Activated T-helper 1 cell treated with anti-CD3 and anti-CD28 coated beads, Interleukin-12 subunit alpha, Interleukin-12 subunit beta, Interleukin-2, Interleukin-4 antibody, amounts not matched to agents 30 ng/mL and 10 ng/mL and 1 ng/mL, durations not matched to agents 14 hours and 24 hours and 36 hours (primary cell): ENCODE data around the gene PLCB3. TPM values are rescaled to one million over a fixed set of nuclear protein-coding genes. Genes with fewer than 3 reads are reported as not detected.
A peak's percentile ranks its signal among the peaks of the same experiment; 100 is the strongest.
"Not testable (repeated sequence)": the region's sequence is repeated elsewhere in the genome, so short reads cannot be mapped to it uniquely, and the experiment has no call there.

ENCODE experiments used
- DNase-seq: peaks from one replicate; pipeline ENCODE4 v3.0.0; 2021; ENCODE audit warnings: low spot score
- H3K27ac Mint-ChIP-seq: one replicate; pipeline ENCODE4 v1.8.0; 2021; ENCODE audit warnings: mild to moderate bottlenecking, mixed read lengths
- H3K27me3 Mint-ChIP-seq: one replicate; pipeline ENCODE4 v1.8.0; 2022; ENCODE audit warnings: mild to moderate bottlenecking, moderate library complexity, mixed read lengths; ENCODE audit not compliant: insufficient read depth
- H3K36me3 Mint-ChIP-seq: one replicate; pipeline ENCODE4 v1.8.0; 2021; ENCODE audit warnings: low read depth, mixed read lengths
- H3K4me1 Mint-ChIP-seq: one replicate; pipeline ENCODE4 v1.8.0; 2021; ENCODE audit warnings: low read depth, mixed read lengths
- H3K4me3 Mint-ChIP-seq: one replicate; pipeline ENCODE4 v1.8.0; 2021; ENCODE audit warnings: mild to moderate bottlenecking, moderate library complexity, mixed read lengths
- H3K9me3 Mint-ChIP-seq: one replicate; pipeline ENCODE4 v1.8.0; 2021; ENCODE audit warnings: mixed read lengths
- intact Hi-C: fragments of 100-400 bp; cut with micrococcal nuclease; formaldehyde crosslinking; loops from one replicate; pipeline ENCODE4 v1.15.1; 2024
- total RNA-seq: library from RNA; stranded (reverse); gene quantifications from 2 replicates; pipeline ENCODE4 v1.2.3, GENCODE V29; 2022

PLCB3 gene
- total RNA-seq, 1 donor from 2014 or later, result 14.2 TPM

- Mint-ChIP-seq H3K4me1 (peaks cover 40% of the 10 kb centered on the region), H3K4me3 (peak overlapping the region; percentile 94)
- intact Hi-C loops, result loop anchor here (5.0 kb wide), 1 partner anchor 1651 kb away; the partner anchor contains the start of gene TUT1
These were observed 8.0 kb upstream of the PLCB3 start for GRCh38 chr11:64243236-64243854.

GRCh38 chr11:64244107-64244506, 7.2 kb upstream of the PLCB3 start:
- Mint-ChIP-seq H3K36me3 (peaks cover 11% of the 10 kb centered on the region), H3K27me3 (peaks cover 1% of the 10 kb centered on the region), H3K4me1 (peaks cover 35% of the 10 kb centered on the region), H3K9me3 (no peaks in the 10 kb centered on the region), H3K4me3 (peak overlapping the region; percentile 94), H3K27ac (no peak overlapping the region)
- no peak for DNase-seq
- intact Hi-C loops, result loop anchor here (5.0 kb wide), 1 partner anchor 1652 kb away; the partner anchor contains the start of gene TUT1

More at GRCh38 chr11:64243236-64243854, 8.0 kb upstream of the PLCB3 start:
- no peak overlapping the region for H3K27ac Mint-ChIP-seq
- H3K36me3 Mint-ChIP-seq, result peaks cover 11% of the 10 kb centered on the region
- DNase-seq, result no peak
- no peaks in the 10 kb centered on the region for H3K9me3 Mint-ChIP-seq
- H3K27me3 Mint-ChIP-seq, result peaks cover 1% of the 10 kb centered on the region

DNA sequence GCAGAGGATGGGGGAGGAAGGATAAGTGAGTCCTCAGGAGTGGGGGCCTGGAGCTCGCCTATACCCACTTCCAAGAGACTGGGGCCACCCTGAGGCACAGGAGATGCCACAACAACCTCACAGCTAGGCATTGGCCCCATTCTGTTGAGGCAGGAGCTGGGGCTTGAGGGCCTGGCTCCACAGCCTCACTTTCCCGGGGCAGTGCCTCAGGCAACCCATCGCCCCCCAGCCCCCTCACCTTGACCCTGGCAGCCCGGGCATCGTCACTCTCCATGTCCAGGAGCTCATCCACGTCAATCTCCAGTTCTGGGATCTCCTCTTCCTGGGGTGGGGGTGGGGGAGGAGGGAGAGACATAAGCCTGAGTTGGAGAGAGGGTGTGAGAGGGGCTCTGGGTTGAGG, 6.4 kb upstream of the PLCB3 start:
- H3K4me1 Mint-ChIP-seq, result peaks cover 33% of the 10 kb centered on the region
- H3K9me3 Mint-ChIP-seq, result no peaks in the 10 kb centered on the region
- peaks cover 8% of the 10 kb centered on the region for H3K36me3 Mint-ChIP-seq
- intact Hi-C loops, result loop anchor here (5.0 kb wide), 1 partner anchor 1653 kb away; the partner anchor contains the start of gene TUT1
- peak overlapping the region; percentile 67 for H3K27ac Mint-ChIP-seq
- DNase-seq, result no peak
- peaks cover 1% of the 10 kb centered on the region for H3K27me3 Mint-ChIP-seq
- peak overlapping the region; percentile 94 for H3K4me3 Mint-ChIP-seq

- Mint-ChIP-seq H3K9me3 (no peaks in the 10 kb centered on the region), H3K27me3 (peaks cover 1% of the 10 kb centered on the region), H3K4me3 (peak overlapping the region; percentile 94), H3K36me3 (peaks cover 5% of the 10 kb centered on the region), H3K27ac (peak overlapping the region; percentile 94), H3K4me1 (peaks cover 31% of the 10 kb centered on the region)
- intact Hi-C loops, result no loop called here
- DNase-seq, result no peak
These were observed 5.9 kb upstream of the PLCB3 start for GRCh38 chr11:64245401-64245796.

GRCh38 chr11:64245797-64246620, 5.3 kb upstream of the PLCB3 start:
- H3K27me3 Mint-ChIP-seq, result peaks cover 1% of the 10 kb centered on the region
- peaks cover 5% of the 10 kb centered on the region for H3K36me3 Mint-ChIP-seq
- H3K27ac Mint-ChIP-seq, result peak overlapping the region; percentile 94
- intact Hi-C loops, result loop anchor here (1.0 kb wide), 4 partner anchors 16 to 59 kb away; partner anchors contain the start of genes DNAJC4 and ESRRA
- peaks cover 29% of the 10 kb centered on the region for H3K4me1 Mint-ChIP-seq
- H3K4me3 Mint-ChIP-seq, result peak overlapping the region; percentile 94
- peak; percentile 35 for DNase-seq
- no peaks in the 10 kb centered on the region for H3K9me3 Mint-ChIP-seq

GRCh38 chr11:64246621-64246870, 4.8 kb upstream of the PLCB3 start:
- H3K36me3 Mint-ChIP-seq, H3K27ac Mint-ChIP-seq, H3K27me3 Mint-ChIP-seq, H3K9me3 Mint-ChIP-seq, DNase-seq: not testable (repeated sequence)
- Mint-ChIP-seq H3K4me3 (peak overlapping the region; percentile 86), H3K4me1 (peaks cover 29% of the 10 kb centered on the region)
- intact Hi-C loops, result loop anchor here (1.0 kb wide), 4 partner anchors 16 to 59 kb away; partner anchors contain the start of genes DNAJC4 and ESRRA

GRCh38 chr11:64246871-64247728, 4.2 kb upstream of the PLCB3 start, which contains the start of gene PPP1R14B:
TSS of gene PPP1R14B (minus strand) at chr11:64246943. CDS start at chr11:64246673, 270 bp downstream.
- Mint-ChIP-seq H3K27me3 (peaks cover 1% of the 10 kb centered on the region), H3K36me3 (peaks cover 4% of the 10 kb centered on the region), H3K4me1 (peaks cover 29% of the 10 kb centered on the region), H3K4me3 (peak within 1 kb of the TSS; percentile 94), H3K9me3 (no peaks in the 10 kb centered on the region), H3K27ac (peak within 1 kb of the TSS; percentile 94)
- intact Hi-C loops, result loop anchor here (1.0 kb wide), 4 partner anchors 17 to 58 kb away; partner anchors contain the start of genes DNAJC4 and ESRRA
- DNase-seq, result peak; percentile 79

DNA sequence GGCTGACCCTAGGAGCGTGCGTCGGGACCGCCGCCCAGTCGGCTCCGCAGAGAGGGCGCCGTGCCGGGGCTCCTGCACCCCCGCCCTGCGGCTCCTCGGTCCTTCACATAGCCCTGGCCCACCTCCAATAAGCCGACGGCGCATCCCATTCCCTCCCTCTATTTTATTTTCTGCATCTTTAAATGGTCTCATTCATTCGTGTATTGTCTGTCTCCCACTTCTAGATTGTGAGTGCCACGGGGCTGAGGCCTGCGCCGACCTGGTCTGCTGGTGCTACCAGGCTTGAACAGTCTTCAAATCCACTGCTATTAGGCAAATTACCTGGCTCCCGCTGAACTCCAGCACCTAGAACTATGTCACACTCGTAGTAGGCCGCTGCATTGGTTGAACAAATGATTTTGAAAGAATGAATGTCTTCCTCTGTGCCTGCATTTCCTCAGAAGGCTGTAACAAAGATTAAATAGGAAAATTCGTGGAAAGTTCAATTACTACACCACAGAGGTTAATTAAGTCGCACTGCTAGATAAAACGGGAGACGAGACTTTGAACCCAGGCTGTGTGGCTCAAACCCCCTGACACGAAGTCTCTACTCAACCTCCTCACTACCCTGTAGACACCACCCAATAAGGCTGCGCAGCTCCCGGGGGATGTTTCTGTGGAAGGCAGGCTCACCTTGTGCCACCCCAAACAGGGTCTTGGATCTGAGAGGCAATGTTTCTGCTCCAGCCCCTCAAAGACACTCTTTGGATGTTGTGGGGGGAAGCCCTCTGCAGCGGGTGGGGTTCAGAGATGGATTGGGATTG, 3.4 kb upstream of the PLCB3 start:
- Mint-ChIP-seq H3K36me3 (peaks cover 2% of the 10 kb centered on the region), H3K9me3 (no peaks in the 10 kb centered on the region), H3K4me3 (peak overlapping the region; percentile 77), H3K27me3 (peaks cover 1% of the 10 kb centered on the region), H3K4me1 (peaks cover 21% of the 10 kb centered on the region), H3K27ac (peak overlapping the region; percentile 44)
- intact Hi-C loops, result no loop called here
- DNase-seq, result no peak

DNA sequence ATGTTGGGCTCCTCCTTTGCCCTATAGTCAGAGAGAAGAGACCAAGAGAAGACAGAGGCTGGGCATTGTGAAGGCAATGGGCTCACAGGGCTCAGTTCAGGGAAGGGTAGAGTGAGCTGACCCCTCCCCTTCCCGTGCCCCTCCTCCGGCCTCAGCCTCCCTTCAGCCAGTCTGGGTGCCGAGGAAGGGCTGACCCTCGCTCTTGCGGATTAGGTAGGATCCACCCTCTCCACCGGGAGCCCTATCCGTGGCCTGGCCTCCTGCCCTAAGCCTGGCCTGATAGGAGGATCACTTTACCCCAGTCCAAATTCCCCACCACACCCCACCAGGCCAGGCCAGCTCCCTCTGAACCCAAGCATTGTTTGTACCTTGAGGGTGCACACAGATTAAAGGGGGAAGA, 2.8 kb upstream of the PLCB3 start:
- intact Hi-C loops, result no loop called here
- H3K36me3 Mint-ChIP-seq, result no peaks in the 10 kb centered on the region
- peak overlapping the region; percentile 77 for H3K4me3 Mint-ChIP-seq
- H3K27ac Mint-ChIP-seq, result no peak overlapping the region
- no peak for DNase-seq
- peaks cover 14% of the 10 kb centered on the region for H3K4me1 Mint-ChIP-seq
- H3K9me3 Mint-ChIP-seq, result no peaks in the 10 kb centered on the region
- peaks cover 1% of the 10 kb centered on the region for H3K27me3 Mint-ChIP-seq

- Mint-ChIP-seq H3K9me3 (no peaks in the 10 kb centered on the region), H3K4me1 (peaks cover 12% of the 10 kb centered on the region), H3K4me3 (no peak overlapping the region), H3K36me3 (no peaks in the 10 kb centered on the region), H3K27me3 (peaks cover 1% of the 10 kb centered on the region), H3K27ac (no peak overlapping the region)
- intact Hi-C loops, result no loop called here
- no peak for DNase-seq
These were observed 2.3 kb upstream of the PLCB3 start for GRCh38 chr11:64249038-64249437.

DNA sequence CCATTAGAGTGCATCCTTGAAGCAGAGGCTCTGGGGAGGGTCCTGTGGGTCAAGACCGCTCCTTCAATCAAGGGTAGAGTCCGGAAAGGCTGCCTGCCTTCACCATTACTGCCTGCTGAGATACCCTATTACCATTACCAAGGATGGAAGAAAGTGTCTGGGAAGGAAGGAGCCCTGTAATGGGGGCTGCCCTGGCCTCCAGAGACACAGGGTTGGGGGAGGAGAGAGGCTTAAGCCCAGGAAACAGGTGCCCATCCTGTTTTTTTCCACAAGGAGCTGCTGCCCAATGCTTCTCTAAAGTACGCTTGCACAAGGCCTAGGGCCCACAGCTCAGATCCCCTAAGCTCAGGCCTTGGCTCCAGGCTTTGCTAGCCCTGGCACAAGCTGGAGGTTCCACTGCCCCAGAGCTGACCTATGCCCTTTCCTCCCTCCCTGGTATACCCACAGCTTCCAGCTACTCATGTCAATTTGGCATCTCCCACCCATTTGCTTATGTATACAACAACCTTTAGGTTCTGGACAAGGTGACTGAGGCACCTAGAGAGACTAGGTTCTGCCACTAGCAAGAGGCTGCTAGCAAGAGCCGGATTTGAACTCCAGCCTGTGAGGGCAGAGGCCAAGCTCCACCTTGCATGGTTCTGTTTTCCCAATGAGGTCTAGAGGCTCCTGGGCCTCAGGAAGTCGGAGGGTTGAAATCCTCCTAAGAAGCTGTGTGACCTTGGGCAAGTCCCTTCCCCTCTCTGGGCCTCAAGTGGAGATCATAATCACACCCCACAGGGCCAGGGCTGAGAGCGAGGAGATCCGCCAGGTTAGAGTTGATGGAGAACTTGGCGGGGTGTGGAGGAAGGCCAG, 1.5 kb upstream of the PLCB3 start:
- no peaks in the 10 kb centered on the region for H3K9me3 Mint-ChIP-seq
- H3K4me3 Mint-ChIP-seq, result peak overlapping the region; percentile 59
- H3K4me1 Mint-ChIP-seq, result peaks cover 12% of the 10 kb centered on the region
- H3K27me3 Mint-ChIP-seq, result peaks cover 1% of the 10 kb centered on the region
- no peak overlapping the region for H3K27ac Mint-ChIP-seq
- H3K36me3 Mint-ChIP-seq, result no peaks in the 10 kb centered on the region
- intact Hi-C loops, result loop anchor here (5.0 kb wide), 1 partner anchor 108 kb away; the partner anchor contains the start of gene RPS6KA4
- no peak for DNase-seq
